HEK293T (cell line): ENCODE measurements around the gene RSPH9.

Experiments
- FOXA1 ChIP-seq: fragments of 450-650 bp; IDR thresholded peaks from 2 replicates; pipeline ENCODE4 v1.6.1; 2016; ENCODE audit warnings: mild to moderate bottlenecking
- FOXM1 ChIP-seq: fragments of 450-650 bp; IDR thresholded peaks from 2 replicates; pipeline ENCODE4 v1.6.1; 2017; ENCODE audit warnings: mild to moderate bottlenecking, borderline replicate concordance

DNA sequence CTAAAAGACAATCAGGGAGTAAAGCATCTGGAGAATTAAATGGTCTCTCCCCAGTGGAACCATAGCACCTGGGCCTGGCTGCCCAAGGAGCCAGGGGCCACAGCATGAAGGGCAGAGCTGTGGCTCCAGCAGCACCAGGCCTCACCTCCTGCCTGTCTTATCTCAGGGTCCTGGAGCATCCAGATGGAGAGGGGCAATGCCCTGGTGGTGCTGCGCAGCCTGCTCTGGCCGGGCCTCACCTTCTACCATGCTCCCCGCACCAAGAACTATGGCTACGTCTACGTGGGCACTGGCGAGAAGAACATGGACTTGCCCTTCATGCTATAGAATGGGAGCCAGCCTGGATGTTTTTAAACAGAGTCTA, 25.8 kb downstream of the RSPH9 start:
- TF ChIP-seq FOXM1 (no peak), FOXA1 (no peak)
